Spleen (tissue), 7 donors: ENCODE results near the gene ZNF566.

ENCODE experiments used
- POLR2AphosphoS5 ChIP-seq, 3 donors: sonication (generic); formaldehyde crosslinking; IDR thresholded peaks; one replicate each; pipeline ENCODE4 v1.5.1; 2017; ENCODE audit warnings: antibody characterized with exemption in 3 of 3
- TF ChIP-seq, protein P1 (sequence below), 11 experiments: fragments of 200-600 bp in 7 of 11; fragments of 450-650 bp in 4 of 11; sonication (generic) in 4 of 11; IDR thresholded peaks in 8 of 11; conservative IDR thresholded peaks in 3 of 11; 1 replicate in 7 of 11; 2 replicates in 4 of 11; pipeline versions ENCODE4 v1.4.0 to v1.8.0; 2016 to 2021; ENCODE audit warnings: antibody characterized with exemption in 11 of 11, inconsistent platforms in 4 of 11, mild to moderate bottlenecking in 1 of 11
- donor health status: DM: no; HTN: no; CAD: no; lungs with moderate emphysema.
- donor health status: DM: no; HTN: no; CAD: no.
- donor health status: DM: no; HTN: no; CAD: no.

DNA sequence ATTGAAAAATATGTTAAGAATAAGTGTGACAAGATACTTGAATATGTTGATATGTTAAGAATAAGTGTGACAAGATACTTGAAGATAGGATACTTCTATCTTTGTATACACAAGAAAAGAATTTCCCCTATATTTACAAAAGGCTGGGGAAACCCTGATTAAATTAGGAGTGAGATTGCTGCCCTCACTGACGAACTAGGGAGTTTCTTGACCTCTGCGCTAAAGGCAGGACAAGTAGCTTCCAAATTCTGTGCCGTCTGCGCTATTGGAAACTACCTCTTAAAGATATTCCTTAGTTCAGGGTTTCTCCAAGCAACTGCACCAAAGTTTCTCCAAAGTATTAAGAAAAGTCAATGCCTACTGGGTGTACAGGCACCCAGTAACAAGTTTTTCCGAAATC is 38.0 kb upstream of the ZNF566 start:
- TF ChIP-seq, protein P1, sequence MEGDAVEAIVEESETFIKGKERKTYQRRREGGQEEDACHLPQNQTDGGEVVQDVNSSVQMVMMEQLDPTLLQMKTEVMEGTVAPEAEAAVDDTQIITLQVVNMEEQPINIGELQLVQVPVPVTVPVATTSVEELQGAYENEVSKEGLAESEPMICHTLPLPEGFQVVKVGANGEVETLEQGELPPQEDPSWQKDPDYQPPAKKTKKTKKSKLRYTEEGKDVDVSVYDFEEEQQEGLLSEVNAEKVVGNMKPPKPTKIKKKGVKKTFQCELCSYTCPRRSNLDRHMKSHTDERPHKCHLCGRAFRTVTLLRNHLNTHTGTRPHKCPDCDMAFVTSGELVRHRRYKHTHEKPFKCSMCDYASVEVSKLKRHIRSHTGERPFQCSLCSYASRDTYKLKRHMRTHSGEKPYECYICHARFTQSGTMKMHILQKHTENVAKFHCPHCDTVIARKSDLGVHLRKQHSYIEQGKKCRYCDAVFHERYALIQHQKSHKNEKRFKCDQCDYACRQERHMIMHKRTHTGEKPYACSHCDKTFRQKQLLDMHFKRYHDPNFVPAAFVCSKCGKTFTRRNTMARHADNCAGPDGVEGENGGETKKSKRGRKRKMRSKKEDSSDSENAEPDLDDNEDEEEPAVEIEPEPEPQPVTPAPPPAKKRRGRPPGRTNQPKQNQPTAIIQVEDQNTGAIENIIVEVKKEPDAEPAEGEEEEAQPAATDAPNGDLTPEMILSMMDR (IDR thresholded peaks at IDR 0.05 in 8 of 11, conservative IDR thresholded peaks at IDR 0.05 in 3 of 11), result no peak
- TF ChIP-seq POLR2AphosphoS5 (IDR thresholded peaks at IDR 0.05), result no peak
